Omental fat pad (tissue), 4 donors: ENCODE data around the gene ATF3. TPM values are rescaled to one million over a fixed set of nuclear protein-coding genes. Genes with fewer than 3 reads are reported as not detected.

Source experiments
- ATAC-seq: fragments of 150-250 bp; one replicate; pipeline ENCODE4 v1.9.1; 2016; ENCODE audit warnings: mild to moderate bottlenecking, moderate library complexity; ENCODE audit not compliant: low FRiP score
- DNase-seq: peaks from one replicate; pipeline ENCODE4 v3.0.0-alpha.2; 2019; ENCODE audit warnings: low spot score
- CTCF ChIP-seq, 3 donors: fragments of 450-650 bp; IDR thresholded peaks; one replicate each; pipeline ENCODE4 v1.5.1; 2016 to 2017; ENCODE audit warnings: antibody characterized with exemption in 3 of 3, mild to moderate bottlenecking in 3 of 3, moderate library complexity in 2 of 3
- total RNA-seq, 4 donors: library from RNA; depleted of rRNA; stranded (reverse); fragments of >200 nt; gene quantifications; one replicate each; pipeline ENCODE4 v1.1.0, GENCODE V29; 2016

The ATF3 gene
- total RNA-seq, 4 donors from 2014 or later: 41.5 to 229 (median 77.5) TPM

DNA sequence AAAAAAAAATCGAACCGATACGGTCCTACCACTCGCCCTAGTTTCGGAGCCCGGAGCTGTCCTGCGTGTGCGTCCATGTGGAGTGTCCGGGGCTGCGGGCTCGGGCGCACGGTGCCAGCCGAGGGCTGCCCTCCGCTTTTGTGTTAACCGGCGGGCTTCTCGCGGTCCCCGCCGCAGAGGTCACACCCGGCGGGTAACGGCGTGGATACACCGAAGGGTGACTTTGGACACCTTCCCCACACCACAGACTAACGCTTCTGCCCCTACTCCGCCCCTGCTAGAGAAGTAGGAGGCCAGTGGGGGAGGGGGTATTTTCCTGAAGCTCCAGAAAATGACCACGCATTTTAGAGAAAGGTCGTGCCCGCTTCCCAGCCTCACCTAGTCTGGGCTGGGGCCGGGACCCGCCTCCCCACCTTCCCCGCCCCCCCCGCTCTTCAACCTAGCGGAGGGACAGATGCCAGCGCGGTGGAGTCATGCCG is 609 bp upstream of the ATF3 start:
- TF ChIP-seq CTCF (IDR thresholded peaks at IDR 0.05): no peak
- ATAC-seq (peak; percentile 1), DNase-seq (no peak)

DNA sequence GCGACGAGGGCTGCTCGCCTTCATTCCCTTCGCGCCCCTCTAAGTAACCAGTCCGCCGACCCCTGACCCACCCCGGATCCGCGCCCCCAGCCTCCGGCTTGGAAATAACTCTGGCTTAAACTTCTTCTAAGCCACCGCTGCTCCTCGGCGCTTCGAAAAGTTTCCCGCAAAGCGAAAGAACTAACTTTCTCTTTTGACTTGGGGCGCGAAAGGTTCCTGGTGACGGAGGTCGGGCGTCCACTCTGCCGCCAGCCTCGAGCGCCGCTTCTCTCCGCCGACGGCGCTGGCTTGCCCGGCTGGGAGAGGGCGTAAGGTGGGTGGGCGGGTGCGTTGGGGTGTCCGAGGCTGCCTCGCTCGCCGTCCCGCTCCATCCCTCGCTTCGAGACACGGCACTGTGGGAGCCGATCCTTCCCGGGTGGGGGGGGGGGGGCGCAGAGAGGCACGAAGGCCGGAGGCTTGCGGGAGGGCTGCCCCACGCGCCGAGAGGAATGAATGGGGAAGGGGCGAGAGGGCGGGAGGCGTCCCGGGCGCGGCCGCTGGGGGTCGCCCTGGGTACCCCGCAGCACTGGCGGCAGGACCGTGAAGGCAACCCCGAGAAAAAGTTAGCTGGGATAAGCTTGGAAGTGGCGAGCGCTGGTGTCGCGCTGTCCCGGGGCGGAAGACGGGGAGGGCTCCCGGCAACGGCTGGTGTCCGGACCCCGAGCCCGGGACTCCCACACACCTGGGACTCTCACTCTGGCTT is 569 bp downstream of the ATF3 start:
- no peak for DNase-seq
- TF ChIP-seq CTCF (IDR thresholded peaks at IDR 0.05): peak in 1 of 3 donors; percentile 14
- no peak for ATAC-seq

- TF ChIP-seq CTCF (IDR thresholded peaks at IDR 0.05): no peak
- ATAC-seq (no peak), DNase-seq (no peak)
These were observed 1.4 kb downstream of the ATF3 start for GRCh38 chr1:212609701-212610574.

DNA sequence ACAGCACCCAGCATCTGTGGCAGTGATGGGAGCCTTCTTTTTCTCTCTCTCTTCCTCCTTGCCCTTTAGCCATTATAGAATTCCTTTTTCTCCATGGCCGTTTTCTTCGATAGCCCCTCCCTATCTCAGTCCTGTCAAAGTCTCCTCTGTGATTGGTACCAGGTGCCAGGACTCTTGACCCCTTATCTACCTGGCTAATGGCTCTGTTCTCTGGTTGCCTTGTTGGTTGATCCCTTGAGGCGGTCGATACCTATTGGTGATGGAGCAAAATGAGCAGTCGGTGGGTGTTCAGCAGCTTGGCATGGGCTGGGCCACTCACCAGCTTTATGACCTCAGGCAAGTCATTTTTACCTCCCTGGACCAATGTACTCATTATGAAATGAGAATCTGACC is 2.0 kb downstream of the ATF3 start:
- DNase-seq (no peak), ATAC-seq (no peak)
- TF ChIP-seq CTCF (IDR thresholded peaks at IDR 0.05): no peak

- no peak for DNase-seq
- no peak for ATAC-seq
- no peak for TF ChIP-seq CTCF (IDR thresholded peaks at IDR 0.05)
These were observed 2.7 kb downstream of the ATF3 start for GRCh38 chr1:212611000-212611948.
